ENCODE measurements around the gene TENM3. TPM values are rescaled to one million over a fixed set of nuclear protein-coding genes. Genes with fewer than 3 reads are reported as not detected.

The TENM3 gene
- total and polyA plus RNA-seq, 12 donors, result 2.6 to 54.4 (median 42.8) TPM

GRCh38 chr4:182789529-182789928, 546.3 kb downstream of the TENM3 start:
- no peak overlapping the region for H3K27ac ChIP-seq
- no peaks in the 10 kb centered on the region for H3K36me3 ChIP-seq (replicated peaks in 1 of 2)
- no peak for DNase-seq
- no peak overlapping the region for H3K4me3 ChIP-seq
- intact Hi-C loops (cut with DNase I), result no loop called here
- H3K9me3 ChIP-seq (replicated peaks in 1 of 3), result no peaks in the 10 kb centered on the region
- no peaks in the 10 kb centered on the region for H3K27me3 ChIP-seq
- TF ChIP-seq CTCF (IDR thresholded peaks at IDR 0.05) (no peak), POLR2A (IDR thresholded peaks at IDR 0.05) (no peak)
- no peaks in the 10 kb centered on the region for H3K4me1 ChIP-seq (replicated peaks in 1 of 2)
- WGBS, 4 donors, result 78 to 86% (median 84%) methylated on average over 7 of the region's 7 CpGs

- intact Hi-C loops (cut with DNase I), result no loop called here
- H3K4me3 ChIP-seq, result no peak overlapping the region
- no peaks in the 10 kb centered on the region for H3K9me3 ChIP-seq (replicated peaks in 1 of 3)
- no peak for TF ChIP-seq CTCF (IDR thresholded peaks at IDR 0.05)
- no peak for TF ChIP-seq POLR2A (IDR thresholded peaks at IDR 0.05)
- WGBS, 4 donors, result 73 to 83% (median 79%) methylated on average over 6 of the region's 6 CpGs
- no peak for DNase-seq
- H3K27ac ChIP-seq, result no peak overlapping the region
- no peaks in the 10 kb centered on the region for H3K27me3 ChIP-seq
- H3K36me3 ChIP-seq (replicated peaks in 1 of 2), result no peaks in the 10 kb centered on the region
- no peaks in the 10 kb centered on the region for H3K4me1 ChIP-seq (replicated peaks in 1 of 2)
Measured at GRCh38 chr4:182795446-182796238, 552.4 kb downstream of the TENM3 start.

GRCh38 chr4:182799515-182800215, 556.5 kb downstream of the TENM3 start:
- intact Hi-C loops (cut with DNase I), result no loop called here
- WGBS, 4 donors, result 91 to 98% (median 95%) methylated on average over 73 to 85 of the region's 85 CpGs

More at GRCh38 chr4:182799515-182800215, 556.5 kb downstream of the TENM3 start:
- DNase-seq, result no peak
- Histone ChIP-seq H3K27me3 (no peaks in the 10 kb centered on the region), H3K4me3 (no peak overlapping the region), H3K36me3 (replicated peaks in 1 of 2) (no peaks in the 10 kb centered on the region), H3K4me1 (replicated peaks in 1 of 2) (no peaks in the 10 kb centered on the region), H3K27ac (no peak overlapping the region), H3K9me3 (replicated peaks in 1 of 3) (no peaks in the 10 kb centered on the region)
- TF ChIP-seq POLR2A (IDR thresholded peaks at IDR 0.05), result no peak
- no peak for TF ChIP-seq CTCF (IDR thresholded peaks at IDR 0.05)

Data from adrenal gland (tissue), 12 donors.